GM19324 (cell line): ENCODE results near the gene ATG14.

Experiments used
- ATAC-seq: cut with Tn5 transposase; IDR thresholded peaks from one replicate; pipeline ENCODE4 v1.9.1; 2021; ENCODE audit warnings: mild to moderate bottlenecking, moderate library complexity; ENCODE audit not compliant: unreplicated experiment, low FRiP score

The ATG14 gene

GRCh38 chr14:55324812-55325211 is 86.8 kb downstream of the ATG14 start:
- ATAC-seq: no peak

GRCh38 chr14:55323910-55324309 is 87.7 kb downstream of the ATG14 start:
- no peak for ATAC-seq

- no peak for ATAC-seq
Measured at GRCh38 chr14:55318694-55319093, 92.9 kb downstream of the ATG14 start.

- no peak for ATAC-seq
Measured at GRCh38 chr14:55317542-55318306, 93.9 kb downstream of the ATG14 start.

GRCh38 chr14:55316564-55316963 is 95.1 kb downstream of the ATG14 start:
- ATAC-seq: no peak
